Suppressor macrophage treated with lipopolysaccharide for 4 hours (primary cell): ENCODE measurements around the gene HOXC9.
A peak's percentile ranks its signal among the peaks of the same experiment; 100 is the strongest.

ENCODE experiments used
- DNase-seq: peaks from one replicate; pipeline ENCODE4 v3.0.0-alpha.2; 2020

The HOXC9 gene

DNA sequence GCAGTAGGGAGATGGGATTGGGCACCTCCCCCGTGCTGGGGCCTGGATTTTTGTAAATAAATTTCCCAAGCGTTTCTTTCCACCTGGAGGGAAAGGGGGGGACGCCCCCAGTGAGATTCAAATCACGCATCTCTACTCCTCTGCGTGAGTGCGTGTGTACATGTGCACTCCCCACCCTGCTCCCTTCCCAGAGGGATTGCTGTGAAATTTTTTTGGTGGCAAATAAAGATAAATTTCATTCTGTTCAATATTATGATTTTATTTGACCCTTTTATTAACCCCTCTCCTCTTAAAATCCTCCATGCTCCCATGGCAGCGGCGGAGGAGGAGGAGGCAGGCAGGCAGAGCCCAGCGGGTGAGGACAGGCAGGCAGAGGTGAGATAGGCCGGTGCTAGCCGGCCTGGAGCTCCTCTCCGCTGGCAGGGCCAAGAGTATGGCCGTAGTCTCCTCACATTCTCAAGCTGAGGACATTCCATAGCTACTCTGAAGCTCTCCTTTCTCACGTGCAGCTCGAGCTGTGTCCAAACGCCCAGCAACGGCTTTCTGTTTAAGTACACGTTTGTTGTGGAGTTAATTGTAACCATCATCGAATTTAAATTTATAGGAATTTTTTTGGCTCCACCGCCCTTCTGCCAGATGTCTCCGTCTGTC lies 23.7 kb upstream of the HOXC9 start:
- DNase-seq = no peak

DNA sequence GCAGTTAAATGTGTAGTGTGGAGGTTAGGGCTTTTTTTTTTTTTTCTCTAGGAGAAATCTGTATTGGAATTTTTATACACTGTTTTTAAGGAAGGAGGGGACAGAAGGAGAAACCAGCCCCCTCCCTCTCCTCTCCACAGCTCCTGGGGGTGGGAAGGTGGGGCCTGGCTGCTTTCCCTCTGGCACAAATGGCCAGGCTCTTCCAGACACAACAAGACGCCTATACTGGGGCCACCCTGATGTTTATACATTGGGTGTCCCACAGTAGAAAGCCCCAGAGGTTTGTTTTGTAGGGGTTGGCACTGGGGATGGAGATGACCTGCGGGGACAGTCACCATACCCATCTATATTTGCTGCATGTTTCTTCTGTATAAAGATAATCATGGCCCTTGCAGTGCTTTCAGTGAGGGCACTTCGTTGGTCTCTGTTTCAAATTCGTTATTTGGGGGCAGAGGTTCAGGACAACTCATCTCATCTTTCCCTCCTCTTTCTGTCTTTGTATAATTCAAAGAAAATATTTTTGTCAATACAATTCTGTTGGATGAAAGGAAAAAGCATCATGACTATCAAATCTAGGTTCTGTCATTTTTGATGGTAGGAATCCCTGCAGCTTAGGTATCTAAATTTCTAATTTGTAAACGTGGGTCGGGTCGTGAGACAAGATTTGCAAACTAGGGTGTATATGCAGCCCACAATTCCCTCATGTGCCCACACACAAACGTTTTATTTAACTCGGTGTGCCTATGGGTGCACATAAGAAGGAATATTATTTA lies 23.0 kb upstream of the HOXC9 start:
- no peak for DNase-seq

DNA sequence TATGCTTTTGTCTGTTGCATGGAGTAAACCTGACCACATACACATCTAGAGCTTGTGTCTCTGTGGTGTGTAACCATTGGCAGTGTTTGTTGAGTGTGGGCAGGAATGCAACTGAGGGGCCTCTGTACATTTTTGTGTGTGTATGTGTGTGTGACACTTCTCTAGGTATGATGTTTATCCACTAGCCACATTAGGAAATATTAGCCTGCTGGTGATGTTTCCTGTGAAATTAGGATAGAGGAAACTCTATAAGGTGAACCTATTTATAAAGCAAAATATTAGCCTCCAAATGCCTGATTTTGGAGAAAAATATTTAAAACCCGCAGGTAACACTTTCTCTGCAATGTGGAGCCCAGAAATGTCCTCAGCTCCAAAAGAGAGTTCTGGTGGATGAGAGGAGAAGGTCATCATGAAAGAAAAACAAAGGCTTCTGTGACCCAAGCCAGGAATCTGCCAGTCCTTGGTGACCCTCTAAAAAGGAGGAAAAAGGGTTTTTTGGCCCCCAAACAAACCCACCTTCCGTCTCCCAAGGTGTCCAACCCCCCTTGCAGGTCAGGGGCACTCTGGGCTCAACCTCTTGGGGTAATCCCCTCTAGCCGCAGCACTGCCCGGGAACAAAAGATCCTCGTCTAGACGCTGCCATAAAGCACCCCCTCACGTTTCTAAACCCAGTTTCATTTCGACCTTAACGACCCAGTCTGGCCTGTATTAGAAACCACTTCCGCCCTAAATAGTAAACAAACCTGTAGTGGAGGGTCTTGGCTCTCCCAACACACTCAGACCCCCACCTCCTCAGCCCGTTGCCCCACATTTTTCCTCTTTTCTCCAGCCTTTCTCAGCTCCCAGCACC lies 22.1 kb upstream of the HOXC9 start:
- DNase-seq = no peak

DNA sequence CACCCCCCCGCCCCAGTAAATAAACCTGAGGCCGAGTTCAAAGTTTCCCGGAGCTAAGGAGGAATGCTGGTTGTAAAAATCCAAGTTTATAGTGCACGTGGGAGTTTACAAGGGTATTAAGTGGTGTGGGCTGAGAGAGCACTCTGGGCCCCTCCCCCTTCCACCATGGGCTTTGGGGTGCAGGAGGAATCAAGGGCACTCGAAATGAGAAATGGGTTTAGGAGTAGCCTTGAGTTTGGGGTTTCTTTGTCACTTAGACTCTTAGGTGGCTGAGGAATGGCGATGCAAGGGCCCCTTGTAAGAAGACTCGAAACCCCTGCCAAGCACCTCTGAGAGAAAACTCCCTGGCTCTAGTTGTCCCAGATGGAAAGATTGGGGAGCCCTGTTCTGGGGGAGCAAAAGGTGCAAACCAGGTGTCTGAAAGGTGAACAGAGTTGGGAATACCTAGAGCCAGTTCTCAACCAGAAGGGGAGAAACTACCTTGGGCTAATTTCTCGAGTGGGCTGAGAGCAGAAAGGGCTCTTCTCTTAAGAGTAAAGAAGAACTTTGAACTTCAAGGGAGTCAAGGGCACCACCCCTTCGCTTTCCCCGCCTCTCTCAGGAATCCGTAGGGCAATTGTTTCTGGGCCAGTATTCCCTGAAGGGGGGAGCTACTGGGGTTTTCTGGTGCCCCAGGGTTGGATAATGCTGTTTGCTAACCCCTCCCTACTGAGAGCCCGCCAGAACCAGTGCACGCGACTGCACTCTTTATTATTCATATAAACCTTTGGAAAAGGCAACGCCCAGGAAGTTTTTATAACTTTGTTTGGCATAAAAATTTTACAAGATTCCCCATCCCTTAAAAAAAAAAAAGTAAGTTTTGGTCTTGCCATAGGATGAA lies 21.2 kb upstream of the HOXC9 start:
- no peak for DNase-seq

DNA sequence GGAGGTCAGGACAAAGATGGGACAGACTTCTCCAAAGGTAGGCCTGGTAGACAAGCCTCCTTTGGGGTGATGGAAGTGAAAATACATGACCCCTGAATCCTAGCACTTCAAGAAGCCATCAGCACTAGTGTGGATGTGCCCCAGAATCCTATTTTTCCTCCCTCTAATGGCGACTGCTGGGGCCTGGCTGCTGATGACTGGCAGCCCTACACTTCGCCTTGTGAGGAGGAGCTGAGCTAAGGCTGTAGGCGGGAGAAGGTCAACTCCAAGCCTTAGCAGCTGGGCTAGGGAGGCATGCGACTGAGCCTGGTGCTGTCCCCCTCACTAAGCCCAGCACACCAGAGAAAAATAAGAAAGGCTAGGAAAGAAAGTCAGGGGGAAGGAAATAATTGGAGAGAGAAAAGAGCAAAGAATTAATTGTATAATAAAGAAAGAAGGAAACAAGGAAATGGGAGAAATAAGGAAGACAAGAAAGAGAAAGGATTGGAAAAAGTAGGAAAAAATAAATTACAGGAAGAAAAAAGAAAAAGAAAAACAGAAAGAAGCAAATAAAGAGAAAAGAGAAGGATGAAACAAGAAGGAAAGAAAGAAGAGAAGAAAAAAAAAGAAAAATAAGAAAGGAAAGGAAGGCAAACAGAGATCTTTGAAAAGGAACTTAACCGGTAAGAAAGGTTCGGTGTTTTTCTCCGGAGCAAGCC lies 19.7 kb upstream of the HOXC9 start:
- DNase-seq = no peak

DNA sequence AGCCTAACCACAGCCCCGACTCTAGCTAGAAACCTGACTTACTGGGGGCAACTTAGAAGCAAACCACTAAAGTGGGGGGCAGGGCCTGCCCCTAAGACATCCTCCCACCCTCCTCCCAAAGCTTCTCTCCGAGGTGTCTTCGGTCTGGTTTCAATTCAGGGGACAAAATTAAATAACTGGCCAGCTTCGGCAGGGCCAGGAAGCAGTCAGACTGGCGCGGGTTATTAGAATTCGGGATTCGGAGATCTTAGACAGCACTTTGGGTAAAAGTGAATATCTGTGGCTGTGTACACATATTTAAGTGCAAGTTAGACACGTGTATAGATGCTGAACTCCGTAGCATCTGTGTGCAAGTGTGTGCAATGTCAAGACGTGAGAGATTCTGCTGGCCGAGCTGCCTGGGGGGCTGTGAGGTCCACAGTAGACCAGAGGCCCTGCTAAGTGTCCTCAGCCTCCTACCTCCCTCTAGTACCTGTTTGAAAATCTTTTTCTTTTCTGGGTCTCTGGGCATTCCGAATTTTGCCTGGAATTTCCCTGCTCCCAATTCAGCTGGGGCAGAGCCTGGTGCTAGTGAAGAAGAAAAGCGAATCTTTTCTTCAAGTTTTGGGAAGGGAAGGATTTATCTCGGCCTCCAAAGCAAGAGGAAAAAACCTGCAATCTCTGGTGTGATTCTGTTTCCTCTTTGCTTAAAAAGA lies 19.0 kb upstream of the HOXC9 start:
- DNase-seq = no peak

DNA sequence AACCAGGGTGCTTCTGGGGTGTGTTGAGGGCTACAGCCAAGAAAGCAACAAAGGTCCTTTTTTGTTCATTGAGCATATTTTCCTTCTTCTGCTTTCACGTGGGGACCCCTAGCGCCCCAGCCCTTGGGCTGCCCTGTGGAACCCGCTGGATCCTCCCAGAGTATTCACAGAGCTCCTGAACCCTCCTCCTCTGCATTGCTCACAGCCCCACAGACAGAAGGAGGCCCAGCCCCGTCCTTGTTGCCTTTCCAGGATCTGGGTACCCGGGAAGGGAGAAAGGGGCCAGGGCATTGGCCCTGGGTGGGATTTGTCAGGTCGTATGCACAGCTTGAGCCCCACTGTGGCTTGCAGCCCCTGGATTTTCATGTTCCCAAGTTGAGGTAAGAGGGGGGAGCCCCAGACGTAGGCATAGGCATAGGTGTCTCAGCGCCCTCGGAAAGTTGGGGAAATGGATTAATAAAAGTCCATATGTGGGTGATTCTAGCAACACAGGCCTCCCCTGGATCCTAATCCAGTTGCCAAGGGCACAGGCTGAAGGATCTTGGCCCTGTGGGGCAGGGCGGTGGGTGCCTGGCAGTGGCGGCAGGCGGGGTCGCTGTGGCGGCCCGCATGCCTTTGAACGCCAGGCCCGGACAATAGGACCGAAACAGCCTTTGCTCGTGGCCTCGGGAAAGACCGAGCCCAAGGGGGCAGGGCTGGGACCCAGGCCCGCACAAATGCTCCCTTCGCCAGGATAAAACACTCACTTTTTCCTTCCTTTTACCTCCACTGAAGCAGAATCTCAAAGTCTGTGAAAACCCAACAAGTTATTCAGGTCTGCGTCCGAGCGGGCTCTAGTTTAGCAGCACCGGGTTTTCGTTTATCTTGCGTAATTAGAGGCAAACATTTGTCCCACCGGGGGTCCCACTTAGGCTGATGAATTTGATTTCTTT lies 18.1 kb upstream of the HOXC9 start:
- DNase-seq = no peak

DNA sequence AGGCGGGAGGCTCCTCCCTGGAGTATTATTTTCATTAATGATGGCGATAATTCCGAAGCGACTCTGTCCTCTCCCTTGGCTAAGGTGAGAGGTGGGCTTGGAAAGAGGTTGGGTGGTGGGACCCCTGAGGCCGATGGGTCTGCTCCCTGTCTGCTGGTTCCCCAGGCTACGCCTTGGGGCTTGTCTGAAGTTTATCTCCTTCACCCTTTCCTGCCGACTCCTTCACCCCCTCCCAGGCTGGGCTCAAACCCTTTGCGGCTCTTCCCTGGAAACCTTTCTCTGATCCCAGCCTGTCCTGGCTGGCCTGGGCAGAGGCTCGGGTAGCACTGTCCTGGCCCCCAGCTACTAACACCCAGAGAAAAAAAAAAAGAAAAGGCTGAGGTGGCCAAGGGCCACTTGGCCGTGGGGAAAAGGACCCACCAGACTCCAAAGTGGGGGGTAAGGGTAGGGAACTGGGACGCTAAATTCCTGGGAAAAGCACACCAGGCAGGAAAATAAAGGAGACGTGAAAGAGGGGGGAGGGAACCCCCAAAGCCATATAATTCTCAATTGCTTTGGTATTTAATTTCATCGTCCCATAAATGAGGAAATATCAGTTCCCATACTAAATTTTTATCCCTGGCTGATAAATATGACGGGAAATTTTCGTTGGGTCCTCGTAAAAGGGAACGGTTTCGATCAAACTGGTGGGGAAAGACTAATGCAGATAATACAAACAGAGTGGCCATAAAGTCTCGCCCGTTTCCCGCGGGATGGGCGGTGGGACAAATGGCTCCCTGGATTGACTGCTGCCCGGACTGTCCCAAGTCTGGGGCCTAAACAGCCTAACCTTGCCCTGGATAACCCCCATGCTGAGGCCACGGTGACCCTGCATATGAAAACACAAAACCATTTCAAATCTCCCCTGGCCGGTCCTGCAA lies 17.1 kb upstream of the HOXC9 start:
- no peak for DNase-seq

DNA sequence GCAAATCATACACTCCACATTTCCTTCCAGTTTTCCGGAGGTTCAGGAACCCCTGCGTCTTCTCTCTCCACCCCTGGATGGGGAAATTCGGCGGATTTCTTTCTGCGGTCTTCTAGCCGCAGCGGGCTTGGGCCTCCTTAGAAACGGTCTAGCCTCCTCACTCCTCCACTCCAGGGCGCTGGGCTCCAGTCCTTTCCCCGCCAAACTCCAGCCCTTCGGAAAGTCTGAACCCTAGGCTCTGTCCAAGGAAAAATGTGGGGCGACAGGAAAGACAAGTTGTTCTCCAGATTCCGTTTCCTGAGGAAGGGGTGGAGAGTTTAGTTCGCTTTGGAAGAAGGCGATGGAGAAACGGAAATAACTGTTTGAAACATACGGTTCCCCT lies 16.4 kb upstream of the HOXC9 start:
- no peak for DNase-seq

DNA sequence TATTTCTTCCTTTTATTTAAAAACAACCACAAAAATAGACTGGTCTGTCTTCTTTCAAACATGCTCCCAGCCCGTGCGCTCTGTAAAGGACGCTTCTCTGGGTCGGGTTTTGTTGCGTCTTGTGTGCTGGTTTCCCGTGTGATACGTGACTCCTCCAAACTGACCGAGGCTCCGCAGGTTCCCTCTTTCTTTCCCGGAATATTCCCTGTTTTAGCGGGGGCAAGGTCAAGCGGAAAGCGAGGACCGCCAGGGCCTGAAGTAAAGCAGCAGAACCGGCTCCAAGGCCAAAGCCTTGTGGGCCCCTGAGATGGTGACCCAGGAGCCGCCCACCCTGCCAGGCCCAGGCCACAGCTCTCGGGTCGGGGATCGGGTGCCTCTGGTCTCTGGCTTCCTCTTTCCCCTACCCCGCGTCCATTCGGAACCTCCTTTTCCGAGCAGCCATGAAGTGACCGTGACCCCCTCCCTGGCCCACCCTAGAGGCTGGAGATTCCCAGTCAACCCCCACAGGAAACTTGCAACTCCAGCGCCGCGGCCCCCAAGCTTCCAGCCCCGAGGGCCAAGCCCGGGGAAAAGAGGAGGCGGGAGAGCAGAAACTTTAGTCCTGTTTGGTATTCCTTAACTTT lies 15.9 kb upstream of the HOXC9 start:
- DNase-seq = no peak

DNA sequence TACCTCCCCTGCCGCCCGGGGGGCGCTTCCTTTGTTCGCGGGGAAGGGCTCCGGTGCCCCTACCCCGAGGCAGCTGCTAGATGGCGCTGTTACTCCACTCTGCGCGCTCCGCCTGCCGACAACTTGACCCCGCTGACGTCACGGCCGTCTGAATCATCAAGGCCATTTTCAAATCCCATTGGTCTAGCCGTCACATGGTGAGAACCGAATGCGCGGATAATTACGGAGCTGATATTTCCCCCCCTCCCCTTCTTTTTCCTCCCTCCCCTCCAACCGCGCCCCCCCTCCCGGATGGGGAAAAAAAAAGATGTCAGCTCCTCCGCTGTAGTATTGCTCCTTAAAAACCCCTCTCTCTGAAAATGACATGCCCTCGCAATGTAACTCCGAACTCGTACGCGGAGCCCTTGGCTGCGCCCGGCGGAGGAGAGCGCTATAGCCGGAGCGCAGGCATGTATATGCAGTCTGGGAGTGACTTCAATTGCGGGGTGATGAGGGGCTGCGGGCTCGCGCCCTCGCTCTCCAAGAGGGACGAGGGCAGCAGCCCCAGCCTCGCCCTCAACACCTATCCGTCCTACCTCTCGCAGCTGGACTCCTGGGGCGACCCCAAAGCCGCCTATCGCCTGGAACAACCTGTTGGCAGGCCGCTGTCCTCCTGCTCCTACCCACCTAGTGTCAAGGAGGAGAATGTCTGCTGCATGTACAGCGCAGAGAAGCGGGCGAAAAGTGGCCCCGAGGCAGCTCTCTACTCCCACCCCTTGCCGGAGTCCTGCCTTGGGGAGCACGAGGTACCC lies 14.9 kb upstream of the HOXC9 start, which contains the start of gene HOXC10:
Gene HOXC10 (plus strand): TSS at position 246 of the 791 bp plus-strand sequence. CDS start 114 bp downstream, at position 360.
- DNase-seq = peak; percentile 78

DNA sequence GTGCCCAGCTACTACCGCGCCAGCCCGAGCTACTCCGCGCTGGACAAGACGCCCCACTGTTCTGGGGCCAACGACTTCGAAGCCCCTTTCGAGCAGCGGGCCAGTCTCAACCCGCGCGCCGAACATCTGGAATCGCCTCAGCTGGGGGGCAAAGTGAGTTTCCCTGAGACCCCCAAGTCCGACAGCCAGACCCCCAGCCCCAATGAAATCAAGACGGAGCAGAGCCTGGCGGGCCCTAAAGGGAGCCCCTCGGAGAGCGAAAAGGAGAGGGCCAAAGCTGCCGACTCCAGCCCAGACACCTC lies 14.3 kb upstream of the HOXC9 start:
- no peak for DNase-seq

DNA sequence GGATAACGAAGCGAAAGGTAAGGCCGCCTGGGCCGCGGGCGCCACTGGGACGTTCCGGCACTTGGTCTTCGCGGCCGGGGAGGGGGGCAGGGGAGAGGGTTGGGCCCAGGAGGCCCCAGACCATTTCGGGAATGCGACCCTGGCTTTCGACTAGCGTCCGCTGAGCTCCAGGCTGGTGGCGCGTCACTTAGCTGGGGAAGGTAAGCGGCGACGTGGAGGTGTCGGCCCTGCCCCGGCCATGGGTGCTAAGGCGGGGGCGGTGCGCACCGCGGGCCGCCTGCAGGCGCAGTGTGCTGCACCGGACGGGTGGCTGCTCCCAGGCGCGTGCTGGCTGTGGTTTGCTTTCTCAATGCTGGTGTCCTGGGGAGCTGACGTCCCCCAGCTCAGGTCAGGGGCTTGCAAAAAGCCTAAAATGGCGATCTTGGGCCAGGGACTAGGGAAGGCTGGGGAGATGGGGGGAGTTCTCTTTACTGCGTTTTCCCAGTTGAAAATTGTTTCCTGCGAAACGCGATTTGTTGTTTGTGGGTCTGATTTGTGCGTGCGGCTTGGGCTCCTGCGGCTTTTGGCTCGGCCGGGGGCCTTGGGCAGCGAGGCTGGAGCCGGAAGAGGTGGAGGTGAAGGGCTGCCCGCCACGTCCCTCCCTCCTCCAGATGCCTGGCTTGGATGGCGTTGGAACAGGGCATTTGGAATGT lies 13.8 kb upstream of the HOXC9 start:
- DNase-seq = no peak

DNA sequence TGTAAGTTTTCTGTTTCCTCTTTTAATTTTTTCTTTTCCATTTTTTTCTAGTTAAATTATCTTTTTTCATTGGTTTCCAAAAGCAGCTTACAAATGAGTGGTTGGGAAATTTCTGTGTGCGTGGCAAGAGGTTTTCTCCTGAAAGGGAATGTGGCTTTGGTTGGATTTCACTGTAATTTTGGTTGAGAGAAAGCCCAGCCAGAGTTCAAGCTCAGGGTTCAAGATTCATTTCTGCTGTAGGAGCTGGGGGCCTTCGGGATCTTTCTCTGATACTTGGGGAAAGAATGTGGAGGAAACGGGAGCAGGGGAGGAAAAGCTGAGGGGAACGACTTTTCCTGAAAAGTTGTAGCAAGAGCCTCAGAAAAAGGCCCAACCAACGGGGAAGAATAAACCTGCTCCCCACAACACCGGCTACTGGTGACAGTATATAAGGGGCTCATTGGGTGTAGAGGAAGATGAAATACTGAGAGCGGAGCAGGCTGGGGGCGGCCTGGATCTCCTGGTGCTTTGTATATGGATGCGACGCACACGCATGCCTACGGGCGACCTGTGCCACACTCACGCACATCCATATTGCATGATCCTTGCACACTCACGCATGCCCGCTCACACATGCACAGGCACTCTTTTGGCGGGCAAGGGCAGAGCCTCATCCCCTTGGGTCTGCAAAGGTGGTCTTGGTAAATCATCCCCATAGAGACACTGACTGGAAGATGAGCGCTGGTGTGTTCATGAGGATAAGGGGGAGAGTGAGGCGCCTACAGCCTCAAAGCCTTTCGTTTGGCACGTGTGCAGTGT lies 13.1 kb upstream of the HOXC9 start:
- no peak for DNase-seq

DNA sequence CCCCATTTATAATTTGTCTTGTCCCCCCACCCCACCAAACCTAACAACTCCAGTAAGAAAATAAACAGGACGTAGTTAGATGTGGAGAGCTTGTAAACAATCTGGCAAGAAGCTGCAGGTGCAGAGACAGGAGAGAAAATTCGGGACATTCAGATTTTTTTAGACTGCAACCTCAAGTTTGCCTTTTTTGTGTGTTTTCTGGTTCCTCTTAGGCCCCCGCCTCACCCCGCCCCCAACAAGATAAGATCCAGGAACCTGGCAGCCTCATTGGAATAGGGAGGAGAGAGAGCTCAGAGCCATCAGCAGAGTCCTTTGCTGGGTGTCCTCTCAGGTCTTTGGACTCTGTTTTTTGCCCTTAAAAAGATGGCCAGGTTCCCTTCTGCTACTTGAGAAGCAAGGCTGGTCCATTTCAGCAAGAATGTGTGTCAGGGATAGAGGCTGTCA lies 12.2 kb upstream of the HOXC9 start:
- no peak for DNase-seq

DNA sequence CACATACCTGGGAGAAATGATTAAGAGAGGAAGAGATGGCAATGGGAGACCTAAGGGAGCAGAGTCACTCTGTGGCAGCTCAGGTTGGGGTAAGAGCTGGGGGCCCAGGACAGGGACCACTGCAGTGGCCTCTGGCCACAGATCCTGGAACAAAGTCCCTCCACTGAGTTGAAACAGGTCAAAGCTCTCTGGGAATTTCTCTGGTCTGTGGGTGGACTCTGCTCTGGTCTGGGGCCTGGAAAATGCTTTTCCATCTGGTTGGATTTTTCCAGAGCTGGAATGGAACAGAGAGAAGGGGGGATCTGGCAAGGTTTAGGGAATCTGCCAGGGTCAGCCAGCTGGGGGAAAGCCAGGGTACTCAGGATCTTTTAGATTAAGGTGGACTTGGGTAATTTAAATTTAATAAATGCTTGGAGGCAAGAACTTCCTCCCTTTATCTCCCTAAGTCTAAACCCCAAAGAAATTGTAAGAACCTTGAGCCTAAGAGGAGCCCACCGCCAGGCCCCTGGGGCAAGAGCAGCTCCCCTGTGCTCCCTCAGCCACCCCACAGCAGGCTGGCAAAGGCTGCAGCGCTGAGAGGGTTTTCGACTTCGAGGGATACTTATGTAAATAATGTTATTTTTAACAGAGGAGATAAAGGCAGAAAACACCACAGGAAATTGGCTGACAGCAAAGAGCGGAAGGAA lies 11.3 kb upstream of the HOXC9 start:
- no peak for DNase-seq
